Activated naive CD4-positive, alpha-beta T cell treated with anti-CD3 and anti-CD28 coated beads, Interleukin-2, amount 50 U/mL, for 72 hours (primary cell): ENCODE results near the gene LRRC23. TPM values are rescaled to one million over a fixed set of nuclear protein-coding genes. Genes with fewer than 3 reads are reported as not detected.

Experiments
- ATAC-seq, 2 donors: fragments of 150-1000 bp; cut with Tn5 transposase; 2 replicates each; pipeline ENCODE4 v1.10.0; 2021; ENCODE audit warnings: mild to moderate bottlenecking in 2 of 2, moderate library complexity in 2 of 2
- DNase-seq, 2 donors: peaks; one replicate each; pipeline ENCODE4 v3.0.0; 2021 to 2022; ENCODE audit warnings: low spot score in 2 of 2
- H3K27ac Mint-ChIP-seq, 2 donors: one replicate each; pipeline ENCODE4 v1.8.0; 2022; ENCODE audit warnings: mild to moderate bottlenecking in 2 of 2, mixed read lengths in 2 of 2
- H3K36me3 Mint-ChIP-seq, 2 donors: one replicate each; pipeline ENCODE4 v1.8.0; 2022; ENCODE audit warnings: mixed read lengths in 2 of 2
- H3K9me3 Mint-ChIP-seq, 2 donors: one replicate each; pipeline ENCODE4 v1.8.0; 2022; ENCODE audit warnings: mixed read lengths in 2 of 2
- total RNA-seq, 2 donors: library from RNA; stranded (reverse); gene quantifications; one replicate each; pipeline ENCODE4 v1.2.3, GENCODE V29; 2022

The LRRC23 gene
- total RNA-seq, 2 donors from 2014 or later: 4.0 to 10.7 TPM

- H3K9me3 Mint-ChIP-seq: no peaks in the 10 kb centered on the region
- DNase-seq (no peak), ATAC-seq (no peak)
- peak overlapping the region; percentile 98 to 99 for H3K27ac Mint-ChIP-seq
- H3K36me3 Mint-ChIP-seq: peaks cover 39 to 48% of the 10 kb centered on the region in 2 donors
Observed at GRCh38 chr12:6962285-6963015, 57.8 kb downstream of the LRRC23 start.

- no peak for DNase-seq
- peaks cover 35 to 47% of the 10 kb centered on the region in 2 donors for H3K36me3 Mint-ChIP-seq
- H3K27ac Mint-ChIP-seq: peak overlapping the region; percentile 98 to 99
- H3K9me3 Mint-ChIP-seq: no peaks in the 10 kb centered on the region
- no peak for ATAC-seq
Observed at GRCh38 chr12:6963016-6963731, 58.6 kb downstream of the LRRC23 start.

Other genes with a start within 250 kb of the LRRC23 start
- 10 to 100 TPM; 18.1 to 24.3 TPM for gene ING4, start 241.7 kb upstream of the LRRC23 start, total RNA-seq
- 10 to 100 TPM; 77.1 to 92.6 TPM for gene ZNF384, start 215.4 kb upstream of the LRRC23 start, total RNA-seq
- 1 to 10 TPM in 1 of 2 donors, not detected in 1; 1.3 TPM for gene PIANP, start 204.0 kb upstream of the LRRC23 start, total RNA-seq
- 10 to 100 TPM; 34.2 to 42.9 TPM for gene COPS7A, start 180.8 kb upstream of the LRRC23 start, total RNA-seq
- gene MLF2, start 151.7 kb upstream of the LRRC23 start, total RNA-seq: 100 to 1,000 TPM; 149 to 275 TPM
- 100 to 1,000 TPM in 1 of 2 donors, 10 to 100 TPM in 1; 76.0 to 163 TPM for gene PTMS, start 138.5 kb upstream of the LRRC23 start, total RNA-seq
- 100 to 1,000 TPM in 1 of 2 donors, 10 to 100 TPM in 1; 71.3 to 117 TPM for gene LAG3, start 132.3 kb upstream of the LRRC23 start, total RNA-seq
- 100 to 1,000 TPM; 165 to 244 TPM for gene CD4, start 115.3 kb upstream of the LRRC23 start, total RNA-seq
- gene GPR162, start 83.0 kb upstream of the LRRC23 start, total RNA-seq: under 1 TPM; 0.46 to 0.60 TPM
- gene P3H3, start 76.4 kb upstream of the LRRC23 start, total RNA-seq: 1 to 10 TPM in 1 of 2 donors, under 1 TPM in 1; 0.82 to 3.0 TPM
- 1 to 10 TPM in 1 of 2 donors, under 1 TPM in 1; 0.25 to 1.8 TPM for gene GNB3, start 63.9 kb upstream of the LRRC23 start, total RNA-seq
- gene CDCA3, start 53.5 kb upstream of the LRRC23 start, total RNA-seq: 100 to 1,000 TPM; 110 to 147 TPM
- gene USP5, start 52.7 kb upstream of the LRRC23 start, total RNA-seq: 100 to 1,000 TPM; 132 to 166 TPM
- 1,000 to 10,000 TPM in 1 of 2 donors, 100 to 1,000 TPM in 1; 694 to 1,875 TPM for gene TPI1, start 37.3 kb upstream of the LRRC23 start, total RNA-seq
- 10 to 100 TPM in 1 of 2 donors, 1 to 10 TPM in 1; 1.4 to 11.7 TPM for gene SPSB2, start 31.5 kb upstream of the LRRC23 start, total RNA-seq
- 100 to 1,000 TPM; 264 to 314 TPM for gene ENO2, start 9.8 kb downstream of the LRRC23 start, total RNA-seq
- 10 to 100 TPM; 29.9 to 73.5 TPM for gene ATN1, start 23.1 kb downstream of the LRRC23 start, total RNA-seq
- gene RNU7-1, start 39.0 kb downstream of the LRRC23 start, total RNA-seq: not detected
- 100 to 1,000 TPM; 229 to 609 TPM for gene C12orf57, start 39.2 kb downstream of the LRRC23 start, total RNA-seq
- gene PTPN6, start 46.5 kb downstream of the LRRC23 start, total RNA-seq: 100 to 1,000 TPM; 320 to 609 TPM
- 100 to 1,000 TPM; 387 to 423 TPM for gene PHB2, start 65.8 kb downstream of the LRRC23 start, total RNA-seq
- gene EMG1, start 66.1 kb downstream of the LRRC23 start, total RNA-seq: 10 to 100 TPM; 69.0 to 76.3 TPM
- gene LPCAT3, start 113.7 kb downstream of the LRRC23 start, total RNA-seq: 10 to 100 TPM; 22.0 to 31.9 TPM
- 10 to 100 TPM in 1 of 2 donors, 1 to 10 TPM in 1; 4.8 to 21.9 TPM for gene C1S, start 155.9 kb downstream of the LRRC23 start, total RNA-seq
- 1 to 10 TPM; 3.9 to 5.6 TPM for gene C1R, start 187.6 kb downstream of the LRRC23 start, total RNA-seq
- gene C1RL, start 204.4 kb downstream of the LRRC23 start, total RNA-seq: 10 to 100 TPM; 18.6 to 21.8 TPM
- not detected for gene RBP5, start 224.1 kb downstream of the LRRC23 start, total RNA-seq
- 10 to 100 TPM; 36.8 to 57.0 TPM for gene CLSTN3, start 225.5 kb downstream of the LRRC23 start, total RNA-seq